CD4-positive, alpha-beta T cell (primary cell): Measurements from ENCODE around the gene ZSCAN5A. TPM values are rescaled to one million over a fixed set of nuclear protein-coding genes. Genes with fewer than 3 reads are reported as not detected.
"Not testable (repeated sequence)": the region's sequence is repeated elsewhere in the genome, so short reads cannot be mapped to it uniquely, and the experiment has no call there.

Experiments
- ATAC-seq: fragments of 200-7000 bp; cut with Tn5 transposase; one replicate; pipeline ENCODE4 v1.10.0; 2022; ENCODE audit warnings: mild to moderate bottlenecking; ENCODE audit not compliant: poor library complexity
- CTCF ChIA-PET: fragments of 350-600 bp; sonication (Branson Sonifier 250); formaldehyde crosslinking; loops from one replicate; lab custom pipeline; 2021; ENCODE audit warnings: antibody characterized with exemption, inconsistent platforms; lab: Charles Lee
- POLR2A ChIA-PET: fragments of 350-600 bp; sonication (Branson Sonifier 250); formaldehyde crosslinking; loops from one replicate; lab custom pipeline; 2021; ENCODE audit warnings: antibody characterized with exemption, inconsistent platforms; lab: Charles Lee
- DNase-seq, 14 experiments: peaks; one replicate each; pipeline ENCODE4 v3.0.0-alpha.2; 2013 to 2020; ENCODE audit warnings: mixed read lengths in 2 of 14
- H3K27ac ChIP-seq, 2 donors: one replicate each; pipeline versions ENCODE4 v1.5.1 to v1.7.0; 2013; ENCODE audit warnings: low read length in 2 of 2, low read depth in 1 of 2, mild to moderate bottlenecking in 1 of 2
- H3K27me3 ChIP-seq, 2 experiments: 1 replicate in 1 of 2; 2 replicates in 1 of 2; pipeline versions ENCODE4 v1.6.1 to v1.7.0; 2013; ENCODE audit warnings: low read length in 2 of 2, control low read depth in 1 of 2, mild to moderate bottlenecking in 1 of 2, moderate library complexity in 1 of 2; ENCODE audit not compliant: insufficient read depth in 2 of 2, control insufficient read depth in 1 of 2
- H3K36me3 ChIP-seq: one replicate; pipeline ENCODE4 v1.6.1; 2013; ENCODE audit warnings: low read length, control low read depth; ENCODE audit not compliant: insufficient read depth
- H3K4me1 ChIP-seq: one replicate; pipeline ENCODE4 v1.6.1; 2013; ENCODE audit warnings: low read length, control low read depth; ENCODE audit not compliant: insufficient read depth
- H3K4me3 ChIP-seq: one replicate; pipeline ENCODE4 v1.5.1; 2013; ENCODE audit warnings: mild to moderate bottlenecking, low read length, moderate library complexity
- H3K9me3 ChIP-seq, 2 experiments: 1 replicate in 1 of 2; 2 replicates in 1 of 2; pipeline versions ENCODE4 v1.6.1 to v1.7.0; 2013; ENCODE audit warnings: low read length in 2 of 2, mild to moderate bottlenecking in 2 of 2, control low read depth in 1 of 2, moderate library complexity in 1 of 2; ENCODE audit not compliant: control insufficient read depth in 1 of 2, insufficient read depth in 1 of 2
- H3K27ac Mint-ChIP-seq: one replicate; pipeline ENCODE4 v1.8.0; 2020; ENCODE audit warnings: mixed read lengths
- H3K27me3 Mint-ChIP-seq: one replicate; pipeline ENCODE4 v1.8.0; 2021; ENCODE audit warnings: mixed read lengths
- H3K36me3 Mint-ChIP-seq: one replicate; pipeline ENCODE4 v1.8.0; 2021; ENCODE audit warnings: low read depth, mixed read lengths
- H3K4me1 Mint-ChIP-seq: one replicate; pipeline ENCODE4 v1.8.0; 2021; ENCODE audit warnings: low read depth, mixed read lengths
- H3K4me3 Mint-ChIP-seq: one replicate; pipeline ENCODE4 v1.8.0; 2020; ENCODE audit warnings: mild to moderate bottlenecking, mixed read lengths
- H3K9me3 Mint-ChIP-seq: one replicate; pipeline ENCODE4 v1.8.0; 2020; ENCODE audit warnings: mixed read lengths
- CTCF ChIP-seq: fragments of 200-600 bp; IDR thresholded peaks from one replicate; pipeline ENCODE4 v1.8.0; 2022; ENCODE audit warnings: antibody characterized with exemption, mild to moderate bottlenecking
- intact Hi-C, 2 experiments: fragments of 100-400 bp; cut with DNase I in 1 of 2; cut with micrococcal nuclease in 1 of 2; formaldehyde crosslinking; loops; one replicate each; pipeline versions ENCODE4 v1.15.1 to v1.9.0; 2023 to 2025; cut with DNase I, micrococcal nuclease
- total RNA-seq, 174 experiments: library from RNA in 2 of 174; stranded (reverse) in 2 of 174; gene quantifications; one replicate each; pipeline ENCODE4 v1.2.3 and lab custom pipeline; 2021 to 2026

The ZSCAN5A gene
- total RNA-seq, 2 experiments from 2014 or later, result 3.3 to 4.4 TPM

DNA sequence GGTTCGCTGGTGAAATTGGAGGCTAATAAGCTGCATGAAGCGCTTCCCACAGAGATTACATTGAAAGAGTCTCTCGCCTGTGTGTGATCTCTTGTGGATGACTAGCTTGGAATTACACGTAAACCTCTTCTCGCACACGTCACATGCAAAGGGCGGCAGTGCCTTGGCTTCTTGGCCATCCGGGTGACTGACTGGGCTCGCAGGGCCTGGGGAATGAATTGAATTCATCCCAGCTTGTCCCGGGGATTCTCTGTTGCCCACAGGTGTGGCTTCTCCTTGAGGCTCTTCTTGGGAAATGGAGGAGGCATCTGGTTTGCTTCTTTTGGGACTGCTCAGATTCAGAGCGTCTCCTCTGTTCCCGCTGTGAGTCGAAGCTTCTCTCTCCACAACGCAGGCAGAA lies 92.8 kb downstream of the ZSCAN5A start:
- no peaks in the 10 kb centered on the region for H3K4me1 Mint-ChIP-seq

DNA sequence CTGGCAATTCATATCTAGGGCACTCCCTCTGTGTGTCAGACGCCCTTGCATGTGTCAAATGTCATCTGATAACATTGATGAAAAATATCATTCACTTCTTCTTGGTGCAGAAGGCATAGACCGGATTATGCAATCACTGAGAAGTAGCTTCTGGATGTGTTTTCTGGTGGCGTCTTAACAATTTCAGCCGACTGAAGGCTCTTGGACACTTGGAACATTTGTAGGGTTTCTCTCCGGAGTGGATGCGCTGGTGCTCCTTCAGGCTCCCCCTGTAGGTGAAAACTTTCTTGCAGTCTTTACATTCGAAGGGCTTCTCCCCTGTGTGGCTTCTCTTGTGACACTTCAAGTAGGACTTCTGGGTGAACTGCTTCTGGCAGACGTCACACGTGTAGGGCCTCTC lies 93.2 kb downstream of the ZSCAN5A start:
- POLR2A ChIA-PET, H3K4me3 Mint-ChIP-seq, H3K27ac ChIP-seq, intact Hi-C loops, H3K4me1 Mint-ChIP-seq, CTCF ChIA-PET, H3K27ac Mint-ChIP-seq, ATAC-seq, DNase-seq, H3K4me1 ChIP-seq, H3K4me3 ChIP-seq, H3K9me3 Mint-ChIP-seq, H3K27me3 ChIP-seq, H3K36me3 ChIP-seq, H3K9me3 ChIP-seq: not testable (repeated sequence)
- H3K36me3 Mint-ChIP-seq, result peaks cover 30% of the 10 kb centered on the region
- peaks cover 19% of the 10 kb centered on the region for H3K27me3 Mint-ChIP-seq

More for the DNA sequence above, 92.8 kb downstream of the ZSCAN5A start:
- intact Hi-C loops, result no loop called here
- Histone ChIP-seq H3K4me3 (no peak overlapping the region), H3K27ac (no peak overlapping the region), H3K27me3 (peaks cover 3 to 9% of the 10 kb centered on the region in 2 experiments), H3K36me3 (no peaks in the 10 kb centered on the region), H3K4me1 (peaks cover 4% of the 10 kb centered on the region), H3K9me3 (no peaks in the 10 kb centered on the region)
- Mint-ChIP-seq H3K36me3 (peaks cover 30% of the 10 kb centered on the region), H3K27me3 (peaks cover 17% of the 10 kb centered on the region), H3K4me3 (no peak overlapping the region), H3K27ac (no peak overlapping the region), H3K9me3 (no peaks in the 10 kb centered on the region)
- ATAC-seq, result no peak
- TF ChIP-seq CTCF, result no peak
- CTCF ChIA-PET, result no interaction called here
- DNase-seq, result no peak
- POLR2A ChIA-PET, result no interaction called here

- CTCF ChIA-PET, result no interaction called here
- POLR2A ChIA-PET, result no interaction called here
- no peak for ATAC-seq
- Mint-ChIP-seq H3K27me3 (peaks cover 42% of the 10 kb centered on the region), H3K36me3 (peaks cover 27% of the 10 kb centered on the region), H3K9me3 (no peaks in the 10 kb centered on the region), H3K4me1 (no peaks in the 10 kb centered on the region), H3K4me3 (no peak overlapping the region), H3K27ac (no peak overlapping the region)
- intact Hi-C loops, result no loop called here
- Histone ChIP-seq H3K27me3 (peaks cover 7 to 9% of the 10 kb centered on the region in 2 experiments), H3K36me3 (no peaks in the 10 kb centered on the region), H3K27ac (no peak overlapping the region), H3K4me1 (peaks cover 4% of the 10 kb centered on the region), H3K4me3 (no peak overlapping the region), H3K9me3 (peaks cover 0 to 4% of the 10 kb centered on the region in 2 experiments)
- TF ChIP-seq CTCF, result no peak
- DNase-seq, result no peak
Observed at GRCh38 chr19:56218961-56219360, 95.7 kb downstream of the ZSCAN5A start.
